ENCODE measurements around the gene DNMBP. TPM values are rescaled to one million over a fixed set of nuclear protein-coding genes. Genes with fewer than 3 reads are reported as not detected.

DNMBP gene
- polyA plus RNA-seq, 2 of the 4 experiments (the other 2 are of a cell fraction) = 13.7 to 20.3 TPM

DNA sequence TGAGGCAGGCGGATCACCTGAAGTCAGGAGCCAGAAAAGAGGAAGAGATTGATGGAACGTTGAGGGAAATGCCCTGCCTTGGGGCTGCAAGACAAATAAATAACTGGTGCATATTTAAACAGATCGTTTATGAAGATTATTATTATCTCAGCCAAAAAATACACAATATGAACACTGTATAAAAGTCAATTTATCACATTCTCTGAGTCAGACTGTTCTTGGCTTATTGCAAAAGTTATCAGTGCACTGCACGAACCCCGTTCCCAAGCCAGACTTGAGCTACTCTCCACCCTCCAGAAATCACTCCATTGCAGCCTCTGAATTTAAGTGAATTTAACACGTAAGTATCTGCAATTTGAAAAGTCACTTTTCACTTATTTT, 1.6 kb downstream of the DNMBP start:
- ChIA-PET CTCF (interaction anchor here (0.8 to 7.8 kb wide), 15 partner anchors 12 to 163 kb away, joined by 3 to 101 read pairs (median 12); no protein-coding TSS in a partner anchor), POLR2A (interaction anchor here (0.6 to 1.3 kb wide), 2 partner anchors 42 to 155 kb away, joined by 3 to 10 read pairs; no protein-coding TSS in a partner anchor)
- 3% methylated on average over 6 of the region's 6 CpGs for WGBS (ENCODE audit: missing lambda C conversion rate)
- Histone ChIP-seq H3K27ac (peak overlapping the region; percentile 83 to 92), H3K4me3 (peak overlapping the region; percentile 81), H3K4me2 (peak overlapping the region; percentile 96), H3K9me3 (no peaks in the 10 kb centered on the region), H3K4me1 (peaks cover 44% of the 10 kb centered on the region)
- DNase-seq (ENCODE audit: low read depth in 1 of 2, low spot score in 1 of 2) (no peak), FAIRE-seq (no peak), ATAC-seq (no peak)
- no peak for TF ChIP-seq CTCF (IDR thresholded peaks at IDR 0.05)
- no peak for TF ChIP-seq FOXS1 (CRISPR knock-in tag; IDR thresholded peaks at IDR 0.05)
- no peak for TF ChIP-seq ESRRA (IDR thresholded peaks at IDR 0.05; ENCODE audit: borderline replicate concordance, low read length)
- TF ChIP-seq EHMT2 (IDR thresholded peaks at IDR 0.05; ENCODE audit: low read depth) = no peak
- TF ChIP-seq, protein P1, sequence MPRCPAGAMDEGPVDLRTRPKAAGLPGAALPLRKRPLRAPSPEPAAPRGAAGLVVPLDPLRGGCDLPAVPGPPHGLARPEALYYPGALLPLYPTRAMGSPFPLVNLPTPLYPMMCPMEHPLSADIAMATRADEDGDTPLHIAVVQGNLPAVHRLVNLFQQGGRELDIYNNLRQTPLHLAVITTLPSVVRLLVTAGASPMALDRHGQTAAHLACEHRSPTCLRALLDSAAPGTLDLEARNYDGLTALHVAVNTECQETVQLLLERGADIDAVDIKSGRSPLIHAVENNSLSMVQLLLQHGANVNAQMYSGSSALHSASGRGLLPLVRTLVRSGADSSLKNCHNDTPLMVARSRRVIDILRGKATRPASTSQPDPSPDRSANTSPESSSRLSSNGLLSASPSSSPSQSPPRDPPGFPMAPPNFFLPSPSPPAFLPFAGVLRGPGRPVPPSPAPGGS (IDR thresholded peaks at IDR 0.05) = no peak
- TF ChIP-seq TFCP2L1 (CRISPR knock-in tag; IDR thresholded peaks at IDR 0.05) = no peak
- TF ChIP-seq ZNF302 (CRISPR knock-in tag; IDR thresholded peaks at IDR 0.05) = no peak
- no peak for TF ChIP-seq MAX (IDR thresholded peaks at IDR 0.05)

DNA sequence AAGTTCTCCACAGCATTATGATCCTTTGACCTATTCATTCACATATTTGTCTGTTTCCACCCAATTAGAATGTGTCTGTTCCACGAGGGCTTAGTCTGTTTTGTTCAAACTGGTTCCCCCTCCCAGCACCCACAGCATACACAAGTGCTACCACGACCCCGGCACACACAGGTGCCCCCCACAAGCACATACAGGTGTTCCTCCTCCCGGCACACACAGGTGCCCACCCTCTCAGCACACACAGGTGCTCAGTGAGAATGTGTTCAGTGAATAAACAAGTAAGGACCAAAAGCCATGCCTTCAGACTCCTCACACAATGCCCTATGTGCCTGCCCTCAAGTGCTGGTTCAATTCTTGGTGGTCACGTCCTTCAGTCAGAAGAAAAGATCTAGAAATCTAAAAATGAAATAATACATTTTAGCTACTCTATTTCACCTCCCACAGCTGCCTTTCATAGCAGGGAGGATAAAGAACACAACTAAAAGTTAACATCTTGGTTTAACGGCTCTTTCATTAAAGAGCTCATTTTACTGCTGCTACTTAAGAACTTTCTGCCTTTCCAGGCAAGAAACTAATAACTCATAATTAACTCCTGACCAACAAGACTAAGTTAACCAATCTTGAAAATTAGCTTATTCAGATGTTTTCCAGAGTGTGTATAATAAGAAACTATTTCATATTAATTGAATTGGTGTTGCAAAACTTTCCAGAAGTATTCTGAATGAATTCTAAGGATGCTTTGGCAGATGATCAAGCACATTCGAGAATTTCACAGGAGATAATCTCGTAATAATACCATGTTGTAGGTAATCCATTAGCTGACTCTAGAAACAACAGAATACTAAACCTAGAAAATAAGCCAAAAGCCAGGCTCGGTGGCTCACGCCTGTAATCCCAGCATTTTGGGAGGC, 2.3 kb downstream of the DNMBP start:
- H3K4me2 ChIP-seq = peak overlapping the region; percentile 96
- DNase-seq (ENCODE audit: low read depth in 1 of 2, low spot score in 1 of 2) (no peak), ATAC-seq (no peak), FAIRE-seq (no peak)
- peak; percentile 21 for TF ChIP-seq MAFK (IDR thresholded peaks at IDR 0.05; ENCODE audit: partially characterized antibody)
- TF ChIP-seq, protein P1 (IDR thresholded peaks at IDR 0.05) = no peak
- H3K9me3 ChIP-seq = no peaks in the 10 kb centered on the region
- CTCF ChIA-PET = interaction anchor here (0.8 to 7.8 kb wide), 12 partner anchors 11 to 162 kb away, joined by 3 to 101 read pairs (median 12); no protein-coding TSS in a partner anchor
- peak overlapping the region; percentile 81 for H3K4me3 ChIP-seq
- peak overlapping the region; percentile 83 to 92 for H3K27ac ChIP-seq
- H3K4me1 ChIP-seq = peaks cover 50% of the 10 kb centered on the region
- POLR2A ChIA-PET = interaction anchor here (0.6 to 1.3 kb wide), 2 partner anchors 41 to 156 kb away, joined by 3 to 10 read pairs; no protein-coding TSS in a partner anchor
- 18% methylated on average over 10 of the region's 10 CpGs for WGBS (ENCODE audit: missing lambda C conversion rate)

GRCh38 chr10:100006243-100006886, 3.4 kb downstream of the DNMBP start:
- Histone ChIP-seq H3K9me3 (no peaks in the 10 kb centered on the region), H3K27ac (peak overlapping the region; percentile 83 to 92), H3K4me2 (peak overlapping the region; percentile 96), H3K4me1 (peaks cover 56% of the 10 kb centered on the region), H3K4me3 (peak overlapping the region; percentile 23)
- ChIA-PET POLR2A (interaction anchor here (0.6 to 1.7 kb wide), 12 partner anchors 9 to 367 kb away, joined by 3 to 16 read pairs (median 4); no protein-coding TSS in a partner anchor), CTCF (interaction anchor here (0.7 to 7.8 kb wide), 12 partner anchors 12 to 160 kb away, joined by 3 to 101 read pairs (median 6); no protein-coding TSS in a partner anchor)
- ATAC-seq (peak; percentile 70 to 87), FAIRE-seq (peak; percentile 84), DNase-seq (ENCODE audit: low read depth in 1 of 2, low spot score in 1 of 2) (peak; percentile 85)
- WGBS (ENCODE audit: missing lambda C conversion rate) = 2% methylated on average over 4 of the region's 4 CpGs
- TF ChIP-seq, protein P2, sequence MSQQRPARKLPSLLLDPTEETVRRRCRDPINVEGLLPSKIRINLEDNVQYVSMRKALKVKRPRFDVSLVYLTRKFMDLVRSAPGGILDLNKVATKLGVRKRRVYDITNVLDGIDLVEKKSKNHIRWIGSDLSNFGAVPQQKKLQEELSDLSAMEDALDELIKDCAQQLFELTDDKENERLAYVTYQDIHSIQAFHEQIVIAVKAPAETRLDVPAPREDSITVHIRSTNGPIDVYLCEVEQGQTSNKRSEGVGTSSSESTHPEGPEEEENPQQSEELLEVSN (IDR thresholded peaks at IDR 0.05; ENCODE audit: borderline replicate concordance, low read depth) = no peak
- no peak for TF ChIP-seq KDM5A (IDR thresholded peaks at IDR 0.05)
- TF ChIP-seq KDM1A (IDR thresholded peaks at IDR 0.05; ENCODE audit: low read depth) = no peak
- TF ChIP-seq TP53 (CRISPR knock-in tag; IDR thresholded peaks at IDR 0.05) = no peak
- peak in 1 of 2 experiments; percentile 60; a peak in 1 of 5 replicates for TF ChIP-seq EP300 (IDR thresholded peaks at IDR 0.05)
- no peak for TF ChIP-seq NFE2L2 (conservative IDR thresholded peaks at IDR 0.05; ENCODE audit: low read length)
- no peak for TF ChIP-seq CBX2 (IDR thresholded peaks at IDR 0.05; ENCODE audit: borderline replicate concordance, low read depth)
- no peak for TF ChIP-seq SREBF2 (IDR thresholded peaks at IDR 0.05)
- no peak for TF ChIP-seq CTCF (IDR thresholded peaks at IDR 0.05)
